GM23248 (cell line): ENCODE results near the gene GSC. TPM values are rescaled to one million over a fixed set of nuclear protein-coding genes. Genes with fewer than 3 reads are reported as not detected.

Experiments used
- DNase-seq: peaks from one replicate; pipeline ENCODE4 v3.0.0-alpha.2; 2015
- H2AFZ ChIP-seq: fragments of 200-600 bp; sonication (generic); 2 replicates; pipeline ENCODE4 v1.6.1; 2016; ENCODE audit warnings: antibody characterized with exemption
- H3F3A ChIP-seq: fragments of 200-600 bp; sonication (generic); 2 replicates; pipeline ENCODE4 v1.6.1; 2016; ENCODE audit warnings: mild to moderate bottlenecking, antibody characterized with exemption, mixed run types; ENCODE audit not compliant: insufficient read depth
- H3K27ac ChIP-seq: fragments of 200-600 bp; sonication (generic); 2 replicates; pipeline ENCODE4 v1.5.1; 2016; ENCODE audit warnings: mild to moderate bottlenecking
- H3K27me3 ChIP-seq: fragments of 200-600 bp; sonication (generic); replicated peaks from 2 replicates; pipeline ENCODE4 v1.6.1; 2016; ENCODE audit warnings: mild to moderate bottlenecking; ENCODE audit not compliant: insufficient read depth
- H3K36me3 ChIP-seq: fragments of 200-600 bp; sonication (generic); 2 replicates; pipeline ENCODE4 v1.6.1; 2016; ENCODE audit warnings: low read depth, mild to moderate bottlenecking
- H3K4me1 ChIP-seq: fragments of 200-600 bp; sonication (generic); 2 replicates; pipeline ENCODE4 v1.6.1; 2016; ENCODE audit warnings: mild to moderate bottlenecking; ENCODE audit not compliant: insufficient read depth
- H3K4me2 ChIP-seq: fragments of 200-600 bp; sonication (generic); one replicate; pipeline ENCODE4 v1.6.1; 2016; ENCODE audit warnings: mild to moderate bottlenecking; ENCODE audit not compliant: unreplicated experiment
- H3K4me3 ChIP-seq: fragments of 200-600 bp; sonication (generic); 2 replicates; pipeline ENCODE4 v1.5.1; 2016; ENCODE audit warnings: mild to moderate bottlenecking
- H3K79me2 ChIP-seq: fragments of 200-600 bp; sonication (generic); 2 replicates; pipeline ENCODE4 v1.6.1; 2016; ENCODE audit warnings: mild to moderate bottlenecking; ENCODE audit not compliant: insufficient read depth
- H3K9ac ChIP-seq: fragments of 200-600 bp; sonication (generic); 2 replicates; pipeline ENCODE4 v1.6.1; 2016; ENCODE audit warnings: mild to moderate bottlenecking
- H3K9me2 ChIP-seq: fragments of 200-600 bp; sonication (generic); 2 replicates; pipeline ENCODE4 v1.6.1; 2016; ENCODE audit warnings: mixed run types, mild to moderate bottlenecking, moderate library complexity; ENCODE audit not compliant: insufficient read depth
- H3K9me3 ChIP-seq: fragments of 200-600 bp; sonication (generic); one replicate; pipeline ENCODE4 v1.6.1; 2017; ENCODE audit warnings: low read depth
- H4K20me1 ChIP-seq: fragments of 200-600 bp; sonication (generic); 2 replicates; pipeline ENCODE4 v1.6.0; 2016; ENCODE audit not compliant: insufficient read depth
- EZH2 ChIP-seq: fragments of 200-600 bp; sonication (generic); IDR thresholded peaks from 2 replicates; pipeline ENCODE4 v1.6.1; 2018; ENCODE audit warnings: antibody characterized with exemption, mild to moderate bottlenecking; ENCODE audit not compliant: insufficient read depth, poor library complexity, severe bottlenecking
- EZH2phosphoT487 ChIP-seq: fragments of 200-600 bp; sonication (generic); IDR thresholded peaks from 2 replicates; pipeline ENCODE4 v1.6.1; 2018; ENCODE audit warnings: antibody characterized with exemption, moderate library complexity, mild to moderate bottlenecking, low read depth; ENCODE audit not compliant: insufficient read depth
- WGBS, 2 experiments: methylation state at CpG; one replicate each; pipeline ENCODE4 v1.1.6; 2015 to 2017; ENCODE audit warnings: low lambda C conversion rate in 2 of 2, low coverage in 1 of 2; ENCODE audit errors: missing lambda C conversion rate in 2 of 2; 5-methylcytosine and 5-hydroxymethylcytosine counted together
- in situ Hi-C: fragments of 300-500 bp; cut with MboI; formaldehyde crosslinking; loops from 2 replicates; pipeline ENCODE4 v1.15.0; 2020
- polyA plus RNA-seq: library from polyadenylated mRNA; unstranded; fragments of >200 nt; fragmentation: Nextera tagmentation; extraction: Ambion mirVana; gene quantifications from 2 replicates; pipeline ENCODE4 v1.2.1, GENCODE V29; 2016
- total RNA-seq: library from RNA; depleted of rRNA; stranded (reverse); fragments of >200 nt; shearing (Covaris generic); gene quantifications from 2 replicates; pipeline ENCODE4 v1.2.3, GENCODE V29; 2014

Gene GSC
- total and polyA plus RNA-seq, 2 experiments from 2014 or later: 1.3 to 2.3 TPM

GRCh38 chr14:94771158-94771905, 1.4 kb upstream of the GSC start:
- WGBS, 2 experiments: 93 to 94% methylated on average over 47 to 49 of the region's 54 CpGs
- in situ Hi-C loops: no loop called here
- peaks cover 24% of the 10 kb centered on the region for H3K27me3 ChIP-seq

GRCh38 chr14:94770815-94771157, 873 bp upstream of the GSC start:
- no peaks in the 10 kb centered on the region for H3F3A ChIP-seq
- H3K27me3 ChIP-seq: peaks cover 24% of the 10 kb centered on the region
- WGBS, 2 experiments: 78 to 82% methylated on average over 9 of the region's 9 CpGs
- H3K4me3 ChIP-seq: peak overlapping the region; percentile 74; the same call in 1 of the 2 replicates
- no peak overlapping the region for H3K4me2 ChIP-seq
- no peaks in the 10 kb centered on the region for H3K9me2 ChIP-seq
- in situ Hi-C loops: no loop called here
- H4K20me1 ChIP-seq: no peaks in the 10 kb centered on the region
- H3K9me3 ChIP-seq: no peaks in the 10 kb centered on the region
- H3K27ac ChIP-seq: no peak overlapping the region
- peak overlapping the region; percentile 78; the same call in 1 of the 2 replicates for H2AFZ ChIP-seq
- no peak for DNase-seq
- H3K9ac ChIP-seq: no peak overlapping the region
- peaks cover 4% of the 10 kb centered on the region; the same call in 1 of the 2 replicates for H3K4me1 ChIP-seq
- no peaks in the 10 kb centered on the region for H3K36me3 ChIP-seq
- TF ChIP-seq EZH2phosphoT487: no peak
- TF ChIP-seq EZH2: no peak
- no peaks in the 10 kb centered on the region for H3K79me2 ChIP-seq

More at GRCh38 chr14:94771158-94771905, 1.4 kb upstream of the GSC start:
- Histone ChIP-seq H3K9me2 (no peaks in the 10 kb centered on the region), H3K4me3 (no peak overlapping the region), H3K4me2 (no peak overlapping the region), H2AFZ (no peak overlapping the region), H3K36me3 (no peaks in the 10 kb centered on the region), H3K9me3 (no peaks in the 10 kb centered on the region), H3K79me2 (no peaks in the 10 kb centered on the region), H3K27ac (no peak overlapping the region), H4K20me1 (no peaks in the 10 kb centered on the region), H3K4me1 (peaks cover 9% of the 10 kb centered on the region; the same call in 1 of the 2 replicates), H3K9ac (no peak overlapping the region), H3F3A (no peaks in the 10 kb centered on the region)
- DNase-seq: no peak
- no peak for TF ChIP-seq EZH2
- TF ChIP-seq EZH2phosphoT487: no peak

- Histone ChIP-seq H2AFZ (peak overlapping the region; percentile 78), H3K9ac (peak overlapping the region; percentile 62), H3K9me2 (no peaks in the 10 kb centered on the region), H3K36me3 (no peaks in the 10 kb centered on the region), H3K27ac (no peak overlapping the region), H3K4me3 (peak overlapping the region; percentile 74), H3K9me3 (no peaks in the 10 kb centered on the region), H4K20me1 (no peaks in the 10 kb centered on the region), H3K4me2 (peak overlapping the region; percentile 65), H3K4me1 (no peaks in the 10 kb centered on the region), H3K79me2 (no peaks in the 10 kb centered on the region), H3F3A (no peaks in the 10 kb centered on the region), H3K27me3 (peaks cover 24% of the 10 kb centered on the region)
- in situ Hi-C loops: no loop called here
- DNase-seq: no peak
- 11 to 12% methylated on average over 18 of the region's 18 CpGs for WGBS, 2 experiments
- TF ChIP-seq EZH2phosphoT487 (no peak), EZH2 (peak; percentile 47)
These were observed 387 bp upstream of the GSC start for GRCh38 chr14:94770251-94770749.

GRCh38 chr14:94768521-94769390, 1.2 kb downstream of the GSC start:
- H3K79me2 ChIP-seq: no peaks in the 10 kb centered on the region
- in situ Hi-C loops: no loop called here
- DNase-seq: peak; percentile 63
- WGBS, 2 experiments: 6 to 7% methylated on average over 73 to 77 of the region's 82 CpGs
- H3K4me1 ChIP-seq: no peaks in the 10 kb centered on the region
- H3K27ac ChIP-seq: no peak overlapping the region
- H3K4me2 ChIP-seq: peak overlapping the region; percentile 65
- H3F3A ChIP-seq: no peaks in the 10 kb centered on the region
- H4K20me1 ChIP-seq: no peaks in the 10 kb centered on the region
- H3K9ac ChIP-seq: peak overlapping the region; percentile 62
- no peaks in the 10 kb centered on the region for H3K9me2 ChIP-seq
- TF ChIP-seq EZH2phosphoT487: no peak
- TF ChIP-seq EZH2: no peak
- peak overlapping the region; percentile 78 for H2AFZ ChIP-seq
- no peaks in the 10 kb centered on the region for H3K9me3 ChIP-seq
- peak overlapping the region; percentile 74 for H3K4me3 ChIP-seq
- H3K36me3 ChIP-seq: no peaks in the 10 kb centered on the region
- peaks cover 16% of the 10 kb centered on the region for H3K27me3 ChIP-seq
